Mononuclear cell (primary cell): ENCODE results near the gene DCTN2. TPM values are rescaled to one million over a fixed set of nuclear protein-coding genes. Genes with fewer than 3 reads are reported as not detected.

ENCODE experiments used
- H3K27me3 ChIP-seq: 2 replicates; pipeline ENCODE4 v1.6.0; 2011; ENCODE audit warnings: low read length, control low read depth; ENCODE audit not compliant: insufficient read depth
- H3K4me1 ChIP-seq: 2 replicates; pipeline ENCODE4 v1.5.1; 2011; ENCODE audit warnings: mild to moderate bottlenecking, low read length, control low read depth; ENCODE audit not compliant: insufficient read depth
- H3K4me3 ChIP-seq: 2 replicates; pipeline ENCODE4 v1.5.1; 2011; ENCODE audit warnings: mild to moderate bottlenecking, low read length, moderate library complexity
- H3K9me3 ChIP-seq: 2 replicates; pipeline ENCODE4 v1.5.1; 2011; ENCODE audit warnings: low read depth, mild to moderate bottlenecking, control low read depth, low read length
- total RNA-seq: library from RNA; depleted of rRNA; stranded (reverse); fragments of >200 nt; gene quantifications from one replicate; pipeline ENCODE4 v1.2.3, GENCODE V29; 2012

The DCTN2 gene
- total RNA-seq, 1 donor = 52.2 TPM

GRCh38 chr12:57487597-57488401 is 59.2 kb downstream of the DCTN2 start, which contains the start of gene MARS1:
Gene MARS1, plus strand, starts transcription at chr12:57488068. Its CDS starts 23 bp downstream, at chr12:57488091.
- no peaks in the 10 kb centered on the region for H3K9me3 ChIP-seq
- no peaks in the 10 kb centered on the region for H3K27me3 ChIP-seq
- peaks cover 18% of the 10 kb centered on the region for H3K4me1 ChIP-seq
- H3K4me3 ChIP-seq = peak within 1 kb of the TSS; percentile 92

DNA sequence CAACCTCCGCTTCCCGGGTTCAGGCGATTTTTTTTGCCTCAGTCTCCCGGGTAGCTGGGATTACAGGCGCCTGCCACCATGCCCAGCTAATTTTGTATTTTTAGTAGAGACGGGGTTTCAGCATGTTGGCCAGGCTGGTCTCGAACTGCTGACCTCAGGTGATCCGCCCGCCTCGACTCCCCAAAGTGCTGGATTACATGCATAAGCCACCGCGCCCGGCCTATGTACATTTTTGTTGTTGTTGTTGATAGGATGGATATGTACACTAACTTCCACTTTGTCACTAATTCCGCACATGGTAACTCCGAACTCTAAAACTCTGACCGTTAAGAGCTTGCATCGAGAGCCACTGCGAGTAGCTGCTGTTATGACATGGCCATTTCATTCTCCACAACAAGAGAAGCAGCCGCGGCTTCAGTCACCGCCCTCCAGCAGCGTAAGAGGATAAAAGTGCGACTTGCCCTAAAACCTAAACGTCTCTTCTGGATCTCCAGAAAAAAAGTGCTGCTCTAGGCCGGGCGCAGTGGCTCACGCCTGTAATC is 59.9 kb downstream of the DCTN2 start:
- H3K4me1 ChIP-seq = peaks cover 18% of the 10 kb centered on the region
- no peaks in the 10 kb centered on the region for H3K27me3 ChIP-seq
- H3K9me3 ChIP-seq = no peaks in the 10 kb centered on the region
- no peak overlapping the region for H3K4me3 ChIP-seq

GRCh38 chr12:57485695-57486094 is 61.3 kb downstream of the DCTN2 start:
- Histone ChIP-seq H3K9me3 (no peaks in the 10 kb centered on the region), H3K27me3 (no peaks in the 10 kb centered on the region), H3K4me3 (no peak overlapping the region), H3K4me1 (peaks cover 29% of the 10 kb centered on the region)

DNA sequence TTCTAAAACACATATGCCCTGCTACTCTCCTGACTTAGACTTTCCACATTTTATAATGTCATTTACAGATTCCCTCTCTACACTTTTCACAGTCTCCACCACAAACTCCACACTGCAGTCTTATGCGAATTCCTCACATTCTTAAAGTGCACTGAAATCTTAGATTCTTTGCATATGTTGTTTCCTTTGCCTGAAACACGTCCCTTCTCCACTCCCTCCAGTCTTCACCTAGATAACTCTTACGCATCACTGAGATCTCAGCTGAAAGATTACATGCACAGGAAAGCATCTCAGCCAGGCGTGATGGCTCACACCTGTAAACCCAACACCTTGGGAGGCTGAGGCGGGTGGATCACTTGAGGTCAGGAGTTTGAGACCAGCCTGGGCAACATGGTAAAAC is 63.5 kb downstream of the DCTN2 start:
- peaks cover 43% of the 10 kb centered on the region for H3K4me1 ChIP-seq
- no peaks in the 10 kb centered on the region for H3K27me3 ChIP-seq
- H3K9me3 ChIP-seq = no peaks in the 10 kb centered on the region
- H3K4me3 ChIP-seq = no peak overlapping the region

GRCh38 chr12:57481671-57482070 is 65.3 kb downstream of the DCTN2 start:
- Histone ChIP-seq H3K27me3 (no peaks in the 10 kb centered on the region), H3K4me3 (no peak overlapping the region), H3K4me1 (peaks cover 41% of the 10 kb centered on the region), H3K9me3 (no peaks in the 10 kb centered on the region)

Other genes starting within 250 kb of the DCTN2 start
- gene R3HDM2, start 116.1 kb downstream of the DCTN2 start, total RNA-seq = 31.3 TPM
- 0.10 TPM for gene INHBC, start 112.4 kb downstream of the DCTN2 start, total RNA-seq
- gene INHBE, start 91.9 kb downstream of the DCTN2 start, total RNA-seq = not detected
- gene GLI1, start 87.4 kb downstream of the DCTN2 start, total RNA-seq = 0.10 TPM
- gene ARHGAP9, start 67.3 kb downstream of the DCTN2 start, total RNA-seq = 77.6 TPM
- gene MARS1, start 59.1 kb downstream of the DCTN2 start, total RNA-seq = 90.3 TPM
- 130 TPM for gene DDIT3, start 26.7 kb downstream of the DCTN2 start, total RNA-seq
- 10.6 TPM for gene MBD6, start 24.4 kb downstream of the DCTN2 start, total RNA-seq
- gene KIF5A, start 2.9 kb upstream of the DCTN2 start, total RNA-seq = 0.21 TPM
- gene PIP4K2C, start 44.0 kb upstream of the DCTN2 start, total RNA-seq = 26.0 TPM
- 12.6 TPM for gene DTX3, start 57.6 kb upstream of the DCTN2 start, total RNA-seq
- gene ARHGEF25, start 64.2 kb upstream of the DCTN2 start, total RNA-seq = 0.31 TPM
- under 0.01 TPM for gene B4GALNT1, start 86.0 kb upstream of the DCTN2 start, total RNA-seq
- gene OS9, start 146.9 kb upstream of the DCTN2 start, total RNA-seq = 166 TPM
- 7.6 TPM for gene AGAP2, start 191.6 kb upstream of the DCTN2 start, total RNA-seq
- gene TSPAN31, start 197.8 kb upstream of the DCTN2 start, total RNA-seq = 7.9 TPM
- gene CDK4, start 205.1 kb upstream of the DCTN2 start, total RNA-seq = 9.2 TPM
- 13.9 TPM for gene MARCHF9, start 207.9 kb upstream of the DCTN2 start, total RNA-seq
- gene CYP27B1, start 219.9 kb upstream of the DCTN2 start, total RNA-seq = 1.3 TPM
- gene METTL1, start 224.9 kb upstream of the DCTN2 start, total RNA-seq = 2.3 TPM
- gene EEF1AKMT3, start 225.4 kb upstream of the DCTN2 start, total RNA-seq = 1.7 TPM
- gene TSFM, start 235.6 kb upstream of the DCTN2 start, total RNA-seq = 17.2 TPM